GM18505 (cell line): ENCODE results near the gene CTNNAL1.
"Not testable (repeated sequence)": the region's sequence is repeated elsewhere in the genome, so short reads cannot be mapped to it uniquely, and the experiment has no call there.

Source experiments
- ATAC-seq: cut with Tn5 transposase; IDR thresholded peaks from one replicate; pipeline ENCODE4 v1.9.1; 2021; ENCODE audit not compliant: unreplicated experiment
- POLR2A ChIP-seq: IDR thresholded peaks from 4 replicates; pipeline ENCODE4 v1.6.1; 2011; ENCODE audit warnings: borderline replicate concordance; ENCODE audit not compliant: insufficient read depth, insufficient read length; ENCODE audit errors: extremely low read depth

Gene CTNNAL1

GRCh38 chr9:109012876-109013678 lies at the start of gene CTNNAL1:
Gene CTNNAL1 (minus strand): TSS chr9:109013499. CDS start chr9:109013442, 57 bp downstream.
- TF ChIP-seq POLR2A = peak; percentile 81

GRCh38 chr9:109062543-109062942 lies 49.2 kb upstream of the CTNNAL1 start:
- no peak for TF ChIP-seq POLR2A
- no peak for ATAC-seq

More at GRCh38 chr9:109012876-109013678, at the start of gene CTNNAL1:
- ATAC-seq = peak; percentile 62

GRCh38 chr9:109060191-109060590 lies 46.9 kb upstream of the CTNNAL1 start:
- TF ChIP-seq POLR2A = no peak
- no peak for ATAC-seq

GRCh38 chr9:109053121-109053520 lies 39.8 kb upstream of the CTNNAL1 start:
- ATAC-seq = not testable (repeated sequence)

GRCh38 chr9:109052416-109052815 lies 39.1 kb upstream of the CTNNAL1 start:
- no peak for ATAC-seq
- no peak for TF ChIP-seq POLR2A

- ATAC-seq = no peak
- no peak for TF ChIP-seq POLR2A
Observed at GRCh38 chr9:109051733-109052132, 38.4 kb upstream of the CTNNAL1 start.

GRCh38 chr9:109050444-109050843 lies 37.1 kb upstream of the CTNNAL1 start:
- TF ChIP-seq POLR2A = no peak
- no peak for ATAC-seq

- ATAC-seq = no peak
- no peak for TF ChIP-seq POLR2A
Observed at GRCh38 chr9:109048822-109049221, 35.5 kb upstream of the CTNNAL1 start.

GRCh38 chr9:109047259-109047658 lies 34.0 kb upstream of the CTNNAL1 start:
- TF ChIP-seq POLR2A = no peak
- ATAC-seq = no peak

- no peak for ATAC-seq
- no peak for TF ChIP-seq POLR2A
Observed at GRCh38 chr9:109046346-109046745, 33.0 kb upstream of the CTNNAL1 start.

- TF ChIP-seq POLR2A = no peak
- no peak for ATAC-seq
Observed at GRCh38 chr9:109043578-109043977, 30.3 kb upstream of the CTNNAL1 start.

- no peak for TF ChIP-seq POLR2A
- no peak for ATAC-seq
Observed at GRCh38 chr9:109040571-109040970, 27.3 kb upstream of the CTNNAL1 start.

GRCh38 chr9:109039539-109039938 lies 26.2 kb upstream of the CTNNAL1 start:
- no peak for ATAC-seq
- TF ChIP-seq POLR2A = no peak

- ATAC-seq = no peak
- TF ChIP-seq POLR2A = no peak
Observed at GRCh38 chr9:109037946-109038715, 24.8 kb upstream of the CTNNAL1 start.
